Mesodermal cell (in vitro differentiated cells): ENCODE measurements around the gene TP73.

ENCODE experiments used
- H3K27ac ChIP-seq: 2 replicates; pipeline ENCODE4 v1.7.0; 2013; ENCODE audit warnings: mild to moderate bottlenecking, low read depth, low read length, moderate library complexity; ENCODE audit not compliant: severe bottlenecking
- H3K36me3 ChIP-seq: 2 replicates; pipeline ENCODE4 v1.7.1; 2013; ENCODE audit warnings: mild to moderate bottlenecking, low read length, moderate library complexity; ENCODE audit not compliant: control insufficient read depth, insufficient read depth
- H3K4me1 ChIP-seq: one replicate; pipeline ENCODE4 v1.7.1; 2013; ENCODE audit warnings: mild to moderate bottlenecking, low read length; ENCODE audit not compliant: insufficient read depth, control insufficient read depth, poor library complexity, severe bottlenecking
- H3K4me3 ChIP-seq: 2 replicates; pipeline ENCODE4 v1.7.0; 2013; ENCODE audit warnings: low read length, control low read depth, mild to moderate bottlenecking; ENCODE audit not compliant: insufficient read depth, poor library complexity, severe bottlenecking; ENCODE audit errors: extremely low read depth
- H3K9me3 ChIP-seq: 2 replicates; pipeline ENCODE4 v1.7.1; 2013; ENCODE audit warnings: mild to moderate bottlenecking, low read length, moderate library complexity; ENCODE audit not compliant: control insufficient read depth
- WGBS, 2 experiments: methylation state at CpG; one replicate each; pipeline ENCODE4 v1.1.5; 2013; ENCODE audit warnings: missing lambda C conversion rate in 2 of 2; ENCODE audit not compliant: insufficient coverage in 2 of 2; 5-methylcytosine and 5-hydroxymethylcytosine counted together

TP73 gene

DNA sequence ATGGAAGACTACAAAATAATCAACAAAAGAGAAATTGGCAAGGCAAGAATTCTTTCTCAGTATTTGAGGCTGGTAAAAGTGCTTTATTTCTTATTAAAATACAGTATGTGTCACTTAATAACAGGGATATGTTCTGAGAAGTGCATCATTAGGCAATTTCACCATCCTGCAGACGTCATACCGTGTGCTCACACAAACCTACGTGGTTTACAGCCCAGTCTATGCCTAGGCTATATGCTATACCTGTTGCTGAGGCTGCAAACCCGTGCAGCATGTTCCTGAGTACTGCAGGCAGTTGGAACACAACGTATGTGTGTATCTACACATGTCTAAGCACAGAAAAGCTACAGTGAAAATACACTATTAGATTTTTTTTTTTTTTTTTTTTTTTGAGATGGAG, 97.2 kb downstream of the TP73 start:
- Histone ChIP-seq H3K36me3 (no peaks in the 10 kb centered on the region), H3K4me1 (peaks cover 9% of the 10 kb centered on the region), H3K9me3 (no peaks in the 10 kb centered on the region), H3K27ac (no peak overlapping the region), H3K4me3 (no peak overlapping the region)
- 63 to 74% methylated on average over 4 to 5 of the region's 5 CpGs for WGBS, 2 experiments

DNA sequence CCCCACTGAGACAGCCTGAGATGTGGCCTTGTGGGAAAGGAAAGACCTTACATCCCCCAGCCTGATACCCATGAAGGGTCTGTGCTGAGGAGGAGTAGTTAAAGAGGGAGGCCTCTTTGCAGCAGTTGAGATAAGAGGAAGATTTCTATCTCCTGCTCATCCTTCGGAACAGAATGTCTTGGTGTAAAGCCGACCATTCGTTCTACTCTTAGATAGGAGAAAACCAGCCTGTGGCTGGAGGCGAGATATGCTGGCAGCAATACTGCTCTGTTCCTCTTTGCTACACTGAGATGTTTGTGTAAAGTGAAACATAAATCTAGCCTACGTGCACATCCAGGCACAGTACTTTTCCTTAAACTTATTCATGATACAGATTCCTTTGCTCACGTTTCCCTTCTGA, 98.4 kb downstream of the TP73 start:
- no peaks in the 10 kb centered on the region for H3K9me3 ChIP-seq
- WGBS, 2 experiments: 81 to 89% methylated on average over 4 to 5 of the region's 6 CpGs
- H3K4me1 ChIP-seq: peaks cover 4% of the 10 kb centered on the region
- no peaks in the 10 kb centered on the region for H3K36me3 ChIP-seq
- no peak overlapping the region for H3K27ac ChIP-seq
- H3K4me3 ChIP-seq: no peak overlapping the region

GRCh38 chr1:3752400-3752945, 100.2 kb downstream of the TP73 start, which contains the start of gene CCDC27:
TSS of gene CCDC27 (plus strand) at chr1:3752450. CDS start at chr1:3752482, 32 bp downstream.
- H3K4me3 ChIP-seq: no peak within 1 kb of the TSS
- H3K9me3 ChIP-seq: no peaks in the 10 kb centered on the region
- 91 to 92% methylated on average over 12 to 17 of the region's 17 CpGs for WGBS, 2 experiments
- H3K27ac ChIP-seq: no peak within 1 kb of the TSS
- H3K4me1 ChIP-seq: no peaks in the 10 kb centered on the region
- no peaks in the 10 kb centered on the region for H3K36me3 ChIP-seq

DNA sequence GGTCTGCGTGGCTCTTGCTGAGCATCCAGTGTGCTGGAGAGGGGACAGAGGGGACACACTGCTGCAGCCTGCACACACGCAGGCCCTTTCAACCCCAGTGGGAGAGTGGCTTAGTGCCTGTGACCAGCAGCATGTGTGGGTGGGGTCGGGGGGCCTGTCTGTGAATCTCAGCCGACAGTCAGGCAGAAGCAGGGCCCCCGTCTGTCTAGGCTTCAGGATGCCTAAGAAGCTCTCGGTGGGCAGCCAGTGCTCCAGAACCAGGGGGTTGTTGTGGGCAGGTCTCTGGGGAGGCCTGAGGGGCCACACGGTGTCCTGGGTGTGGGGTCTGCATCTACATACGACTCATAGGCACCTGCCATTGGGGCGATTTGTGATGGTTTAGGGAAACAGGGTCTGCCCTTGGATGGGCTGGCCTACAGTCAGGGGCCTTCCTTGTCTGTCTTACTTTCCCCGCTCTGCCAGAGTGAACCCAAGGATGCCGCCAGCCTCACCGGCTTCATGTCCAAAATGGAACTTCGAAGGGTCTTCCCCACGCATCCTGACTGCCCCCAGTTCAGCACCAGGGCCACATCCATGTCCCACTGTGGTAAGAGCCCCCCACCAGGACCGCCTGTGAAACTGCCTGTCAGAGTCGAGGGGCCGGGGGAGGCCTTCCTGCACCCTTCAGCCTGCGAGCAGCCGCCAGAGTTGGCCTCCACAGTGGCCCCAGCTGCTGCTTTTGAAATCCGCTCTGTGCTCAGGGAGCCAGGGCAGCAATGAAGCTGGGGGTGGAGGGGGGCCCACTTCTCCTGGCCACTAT, 101.5 kb downstream of the TP73 start:
- no peaks in the 10 kb centered on the region for H3K9me3 ChIP-seq
- no peaks in the 10 kb centered on the region for H3K36me3 ChIP-seq
- 84 to 91% methylated on average over 18 to 20 of the region's 20 CpGs for WGBS, 2 experiments
- H3K27ac ChIP-seq: no peak overlapping the region
- no peaks in the 10 kb centered on the region for H3K4me1 ChIP-seq
- no peak overlapping the region for H3K4me3 ChIP-seq

GRCh38 chr1:3756394-3756793, 104.1 kb downstream of the TP73 start:
- peaks cover 9% of the 10 kb centered on the region for H3K9me3 ChIP-seq
- no peak overlapping the region for H3K27ac ChIP-seq
- WGBS, 2 experiments: 88 to 94% methylated on average over 19 to 21 of the region's 21 CpGs
- H3K4me1 ChIP-seq: no peaks in the 10 kb centered on the region
- H3K36me3 ChIP-seq: no peaks in the 10 kb centered on the region
- H3K4me3 ChIP-seq: no peak overlapping the region

GRCh38 chr1:3759164-3759563, 106.8 kb downstream of the TP73 start:
- 84 to 100% methylated on average over 1 to 6 of the region's 6 CpGs for WGBS, 2 experiments
- Histone ChIP-seq H3K36me3 (no peaks in the 10 kb centered on the region), H3K9me3 (peaks cover 9% of the 10 kb centered on the region), H3K4me3 (no peak overlapping the region), H3K27ac (no peak overlapping the region), H3K4me1 (no peaks in the 10 kb centered on the region)

DNA sequence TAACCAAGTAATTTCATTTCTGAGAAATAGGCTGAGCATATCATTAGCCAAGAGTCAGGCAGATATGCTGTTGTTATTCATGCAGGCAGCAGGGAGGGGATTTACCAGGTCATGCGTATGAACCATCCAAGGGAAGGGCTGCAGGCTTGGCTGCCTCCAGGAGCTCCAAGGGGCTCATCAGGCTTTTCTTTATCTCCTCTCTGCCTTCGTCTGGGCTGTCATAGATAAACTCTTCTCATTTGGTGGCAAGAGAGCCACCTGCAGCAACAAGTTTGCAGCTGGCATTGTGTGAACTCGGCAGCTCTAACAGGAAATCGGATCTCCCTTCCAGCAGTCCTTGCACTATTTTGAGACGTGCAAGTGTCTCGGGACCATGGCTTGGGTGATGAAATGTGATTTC, 107.5 kb downstream of the TP73 start:
- Histone ChIP-seq H3K4me1 (no peaks in the 10 kb centered on the region), H3K4me3 (no peak overlapping the region), H3K9me3 (peaks cover 9% of the 10 kb centered on the region), H3K36me3 (no peaks in the 10 kb centered on the region), H3K27ac (no peak overlapping the region)
- WGBS, 2 experiments: 62 to 77% methylated on average over 4 to 5 of the region's 6 CpGs

DNA sequence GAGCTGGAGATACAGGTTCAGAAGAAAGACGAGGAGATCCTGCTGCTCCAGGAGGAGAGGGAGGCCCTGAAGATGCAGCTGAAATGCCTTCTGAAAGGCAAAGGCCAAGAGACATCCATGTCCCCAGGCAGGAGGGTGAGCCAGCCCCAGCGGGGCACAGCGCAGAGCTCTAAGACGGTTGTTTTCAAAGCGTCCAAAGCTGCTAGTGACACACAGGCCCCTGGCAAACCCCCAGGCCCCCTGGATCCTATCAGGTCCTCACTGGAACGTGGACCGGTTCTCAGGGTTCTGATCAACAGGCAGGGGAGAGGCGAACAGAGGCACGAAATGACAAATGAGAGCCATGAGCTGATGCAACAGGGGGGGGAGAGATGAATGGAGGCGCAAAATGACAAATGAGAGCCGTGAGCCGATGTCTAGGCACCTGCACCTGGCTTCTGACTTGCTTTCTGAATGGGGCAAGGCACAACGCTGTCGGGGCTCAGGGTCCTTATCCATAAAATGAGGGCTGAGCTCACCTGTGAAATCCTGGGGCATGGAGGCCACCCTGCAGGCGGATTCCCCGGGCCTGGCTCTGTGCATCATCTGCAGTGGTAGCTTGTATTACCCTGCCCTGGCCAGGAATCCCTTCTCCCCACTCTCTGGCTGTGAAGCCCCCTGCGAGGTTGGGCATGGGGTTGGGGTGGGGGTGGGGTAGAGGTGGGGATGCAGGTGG, 109.1 kb downstream of the TP73 start:
- Histone ChIP-seq H3K4me1 (no peaks in the 10 kb centered on the region), H3K27ac (no peak overlapping the region), H3K9me3 (peaks cover 9% of the 10 kb centered on the region), H3K36me3 (no peaks in the 10 kb centered on the region), H3K4me3 (no peak overlapping the region)
- 89% methylated on average over 16 of the region's 17 CpGs for WGBS, 2 experiments

DNA sequence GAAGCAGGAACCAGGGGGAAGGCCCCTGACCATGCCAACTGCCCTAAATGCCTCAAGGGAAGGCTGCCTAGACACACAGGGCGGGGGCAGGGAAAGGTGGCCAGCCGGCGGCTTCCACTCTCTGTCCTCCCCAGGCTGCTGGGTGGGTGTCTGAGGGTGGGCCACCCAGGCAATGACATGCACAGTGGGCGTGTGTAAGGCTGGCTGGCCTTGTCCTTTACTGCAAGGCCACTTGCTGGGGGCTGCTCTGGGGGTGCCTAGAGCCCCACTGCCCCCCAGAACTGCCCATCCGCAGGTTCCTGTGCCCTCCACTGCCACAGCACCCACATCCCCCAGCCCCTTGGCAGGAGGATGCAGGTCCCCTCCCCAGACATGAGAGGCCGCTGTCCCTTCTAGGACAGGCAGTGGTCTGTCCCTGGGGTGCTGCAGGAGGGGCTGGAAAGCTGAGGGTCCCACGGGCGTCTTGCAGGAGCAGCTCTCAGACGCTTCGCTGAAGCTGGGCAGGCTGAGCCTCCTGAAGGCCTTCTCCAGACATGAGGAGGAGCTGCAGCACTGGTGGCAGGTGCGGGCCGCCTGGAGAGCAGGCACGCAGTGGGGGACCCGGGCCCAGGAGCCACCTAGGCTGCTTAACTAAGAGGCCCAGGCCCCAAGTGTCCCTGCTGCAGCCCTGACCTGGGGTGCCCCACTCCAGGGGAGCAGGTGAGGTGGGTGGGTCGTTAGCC, 110.0 kb downstream of the TP73 start:
- peaks cover 9% of the 10 kb centered on the region for H3K9me3 ChIP-seq
- no peak overlapping the region for H3K27ac ChIP-seq
- no peaks in the 10 kb centered on the region for H3K4me1 ChIP-seq
- 78 to 85% methylated on average over 10 to 13 of the region's 15 CpGs for WGBS, 2 experiments
- H3K36me3 ChIP-seq: no peaks in the 10 kb centered on the region
- no peak overlapping the region for H3K4me3 ChIP-seq

GRCh38 chr1:3762873-3763228, 110.5 kb downstream of the TP73 start:
- no peaks in the 10 kb centered on the region for H3K4me1 ChIP-seq
- peaks cover 9% of the 10 kb centered on the region for H3K9me3 ChIP-seq
- no peak overlapping the region for H3K4me3 ChIP-seq
- no peak overlapping the region for H3K27ac ChIP-seq
- no peaks in the 10 kb centered on the region for H3K36me3 ChIP-seq
- 81 to 92% methylated on average over 9 to 11 of the region's 12 CpGs for WGBS, 2 experiments
